A673 (cell line): ENCODE measurements around the gene MPV17L2. TPM values are rescaled to one million over a fixed set of nuclear protein-coding genes. Genes with fewer than 3 reads are reported as not detected.

Source experiments
- BruUV-seq: library from RNA; stranded (reverse); fragments of 400-500 nt; replicated peaks from 2 replicates; lab custom pipeline; 2021; lab: Mats Ljungman, UMichigan
- CTCF ChIA-PET: fragments of 300-600 bp; sonication (Branson Sonifier 250); formaldehyde crosslinking; loops from one replicate; lab custom pipeline; 2022; ENCODE audit warnings: antibody characterized with exemption; lab: Charles Lee
- POLR2A ChIA-PET: fragments of 300-600 bp; sonication (Branson Sonifier 250); formaldehyde crosslinking; loops from one replicate; lab custom pipeline; 2022; ENCODE audit warnings: antibody characterized with exemption; ENCODE audit not compliant: low non-redundant PET; lab: Charles Lee
- DNase-seq: peaks from one replicate; pipeline ENCODE4 v3.0.0-alpha.2; 2015; ENCODE audit warnings: low spot score
- H3K27ac ChIP-seq: fragments of 200-600 bp; sonication (generic); 2 replicates; pipeline ENCODE4 v1.5.1; 2016; ENCODE audit warnings: mixed run types, low read depth, mild to moderate bottlenecking, mixed read lengths, antibody characterized with exemption, low read length; ENCODE audit not compliant: poor library complexity, severe bottlenecking
- H3K27me3 ChIP-seq: fragments of 200-600 bp; sonication (generic); replicated peaks from 2 replicates; pipeline ENCODE4 v1.6.1; 2017; ENCODE audit warnings: mixed run types, low read depth, mild to moderate bottlenecking, mixed read lengths, antibody characterized with exemption, low read length; ENCODE audit not compliant: insufficient read depth, poor library complexity
- H3K36me3 ChIP-seq: fragments of 200-600 bp; sonication (generic); 2 replicates; pipeline ENCODE4 v1.6.1; 2016; ENCODE audit warnings: mixed run types, mild to moderate bottlenecking, mixed read lengths, antibody characterized with exemption, low read length; ENCODE audit not compliant: insufficient read depth, poor library complexity, severe bottlenecking
- H3K4me1 ChIP-seq: fragments of 200-600 bp; sonication (generic); 2 replicates; pipeline ENCODE4 v1.6.1; 2017; ENCODE audit warnings: mixed run types, mild to moderate bottlenecking, mixed read lengths, antibody characterized with exemption, low read length; ENCODE audit not compliant: insufficient read depth, poor library complexity, severe bottlenecking
- H3K4me3 ChIP-seq: fragments of 200-600 bp; sonication (generic); 2 replicates; pipeline ENCODE4 v1.5.1; 2016; ENCODE audit warnings: low read depth, mixed run types, mild to moderate bottlenecking, mixed read lengths, low read length; ENCODE audit not compliant: poor library complexity, severe bottlenecking
- H3K9me3 ChIP-seq: fragments of 200-600 bp; sonication (generic); 2 replicates; pipeline ENCODE4 v1.6.1; 2016; ENCODE audit warnings: mixed run types, low read depth, mild to moderate bottlenecking, mixed read lengths, antibody characterized with exemption, low read length; ENCODE audit not compliant: poor library complexity, severe bottlenecking
- CTCF ChIP-seq: fragments of 300-800, 200-600 bp; sonication (generic); conservative IDR thresholded peaks from 2 replicates; pipeline ENCODE4 v1.5.1; 2017; ENCODE audit warnings: low read depth, mild to moderate bottlenecking, antibody characterized with exemption, low read length, moderate library complexity, mixed read lengths
- EZH2 ChIP-seq: fragments of 200-600 bp; sonication (generic); IDR thresholded peaks from 2 replicates; pipeline ENCODE4 v1.6.1; 2017; ENCODE audit warnings: borderline replicate concordance, low read depth, mild to moderate bottlenecking, mixed read lengths, antibody characterized with exemption, low read length; ENCODE audit not compliant: poor library complexity, severe bottlenecking
- intact Hi-C: fragments of 100-400 bp; cut with micrococcal nuclease; formaldehyde crosslinking; loops from one replicate; pipeline ENCODE4 v1.10.0; 2022; ENCODE audit not compliant: unreplicated experiment
- total RNA-seq: library from RNA; stranded (reverse); gene quantifications from 2 replicates; pipeline ENCODE4 v1.2.3, GENCODE V29; 2021

The MPV17L2 gene
- total RNA-seq, 1 experiment from 2014 or later, result 20.2 TPM

GRCh38 chr19:18221815-18222725, 29.1 kb downstream of the MPV17L2 start:
- no peak overlapping the region for H3K27ac ChIP-seq
- DNase-seq, result no peak
- ChIA-PET POLR2A (interaction anchor here (0.7 kb wide), 1 partner anchor 62 kb away, joined by 7 read pairs; no protein-coding TSS in a partner anchor), CTCF (no interaction called here)
- peaks cover 35% of the 10 kb centered on the region for H3K27me3 ChIP-seq
- intact Hi-C loops, result no loop called here
- H3K4me1 ChIP-seq, result peaks cover 6% of the 10 kb centered on the region
- no peaks in the 10 kb centered on the region for H3K36me3 ChIP-seq
- H3K4me3 ChIP-seq, result no peak overlapping the region
- H3K9me3 ChIP-seq, result no peaks in the 10 kb centered on the region
- BruUV-seq, result no TSS peak
- TF ChIP-seq CTCF (no peak), EZH2 (no peak)

DNA sequence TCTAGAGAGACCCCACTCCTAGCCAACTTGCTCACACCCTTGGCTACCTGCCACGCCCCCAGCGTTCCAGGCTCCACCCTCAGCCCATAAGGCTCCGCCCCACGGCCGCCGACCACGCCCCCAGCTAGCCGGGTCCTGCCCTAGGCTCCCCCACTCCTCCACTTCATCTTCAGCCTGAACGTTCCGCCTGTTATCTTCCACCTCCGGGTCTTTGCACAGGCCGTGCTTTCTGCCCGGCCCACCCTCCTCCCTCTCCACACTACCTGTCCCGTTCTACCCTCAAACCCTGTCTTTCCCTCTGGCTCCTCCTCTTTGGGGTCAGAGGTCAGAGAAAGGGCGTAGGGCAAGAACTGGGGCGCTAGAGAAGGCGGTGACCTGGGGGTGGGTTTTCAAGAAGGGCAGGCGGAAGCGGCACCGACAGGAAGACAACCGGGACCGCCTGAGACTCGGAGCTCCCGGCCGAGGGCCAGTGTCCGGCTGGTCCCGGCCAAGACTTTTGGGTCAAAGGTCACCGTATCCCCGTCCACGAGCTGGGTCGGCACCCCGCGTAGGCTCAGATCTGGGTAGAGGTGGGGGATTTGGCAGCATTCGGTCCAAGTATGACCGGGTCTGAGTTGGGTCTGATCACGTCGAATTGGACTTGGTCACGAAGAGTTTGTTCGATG, 31.0 kb downstream of the MPV17L2 start:
- ChIA-PET CTCF (interaction anchor here (0.5 to 1.9 kb wide), 6 partner anchors 14 to 111 kb away, joined by 3 to 8 read pairs (median 4); no protein-coding TSS in a partner anchor), POLR2A (interaction anchor here (1.2 kb wide), 1 partner anchor 58 kb away, joined by 5 read pairs; the partner anchor contains the start of gene JUND)
- no peaks in the 10 kb centered on the region for H3K9me3 ChIP-seq
- H3K27ac ChIP-seq, result no peak overlapping the region
- TF ChIP-seq CTCF (no peak), EZH2 (no peak)
- no TSS peak for BruUV-seq
- H3K4me3 ChIP-seq, result peak overlapping the region; percentile 34
- no peaks in the 10 kb centered on the region for H3K36me3 ChIP-seq
- intact Hi-C loops, result no loop called here
- peaks cover 6% of the 10 kb centered on the region for H3K4me1 ChIP-seq
- DNase-seq, result peak; percentile 58
- peaks cover 35% of the 10 kb centered on the region for H3K27me3 ChIP-seq

GRCh38 chr19:18224525-18225354, 31.7 kb downstream of the MPV17L2 start:
- intact Hi-C loops, result no loop called here
- no TSS peak for BruUV-seq

More at GRCh38 chr19:18224525-18225354, 31.7 kb downstream of the MPV17L2 start:
- POLR2A ChIA-PET, result interaction anchor here (1.2 kb wide), 1 partner anchor 57 kb away, joined by 5 read pairs; the partner anchor contains the start of gene JUND
- peak; percentile 97 for DNase-seq
- Histone ChIP-seq H3K4me1 (peaks cover 6% of the 10 kb centered on the region), H3K27me3 (peaks cover 35% of the 10 kb centered on the region), H3K27ac (no peak overlapping the region), H3K4me3 (peak overlapping the region; percentile 34), H3K9me3 (no peaks in the 10 kb centered on the region), H3K36me3 (no peaks in the 10 kb centered on the region)
- CTCF ChIA-PET, result interaction anchor here (0.5 to 1.9 kb wide), 6 partner anchors 13 to 112 kb away, joined by 3 to 8 read pairs (median 4); no protein-coding TSS in a partner anchor
- TF ChIP-seq EZH2 (peak; percentile 19), CTCF (no peak)
